ENCODE measurements around the gene VWA2.

Gene VWA2

DNA sequence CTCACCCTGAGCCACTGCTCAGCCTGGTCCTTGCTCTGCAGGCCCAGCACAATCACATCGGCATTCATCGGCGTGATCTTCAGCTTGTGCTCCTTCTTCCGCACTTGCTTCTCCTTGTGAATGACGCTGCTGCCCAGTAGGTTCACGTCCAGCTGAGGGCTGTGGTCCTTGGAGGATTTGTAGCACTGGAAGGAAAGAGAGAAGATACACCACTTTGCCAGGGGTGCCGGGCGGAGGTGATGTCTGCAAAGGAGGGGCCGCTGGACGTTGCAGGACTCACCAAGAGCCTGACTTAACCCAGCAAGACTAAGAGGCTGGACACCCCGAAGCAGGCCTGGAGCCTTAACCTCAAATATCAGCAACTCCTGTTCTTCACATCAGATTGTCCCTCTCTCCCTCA lies 74.8 kb downstream of the VWA2 start:
- H3K4me3 ChIP-seq (ENCODE audit: control insufficient read depth, low read depth, low read length): no peak overlapping the region
- no peak for DNase-seq (ENCODE audit: low read depth)
- TF ChIP-seq, protein P1, sequence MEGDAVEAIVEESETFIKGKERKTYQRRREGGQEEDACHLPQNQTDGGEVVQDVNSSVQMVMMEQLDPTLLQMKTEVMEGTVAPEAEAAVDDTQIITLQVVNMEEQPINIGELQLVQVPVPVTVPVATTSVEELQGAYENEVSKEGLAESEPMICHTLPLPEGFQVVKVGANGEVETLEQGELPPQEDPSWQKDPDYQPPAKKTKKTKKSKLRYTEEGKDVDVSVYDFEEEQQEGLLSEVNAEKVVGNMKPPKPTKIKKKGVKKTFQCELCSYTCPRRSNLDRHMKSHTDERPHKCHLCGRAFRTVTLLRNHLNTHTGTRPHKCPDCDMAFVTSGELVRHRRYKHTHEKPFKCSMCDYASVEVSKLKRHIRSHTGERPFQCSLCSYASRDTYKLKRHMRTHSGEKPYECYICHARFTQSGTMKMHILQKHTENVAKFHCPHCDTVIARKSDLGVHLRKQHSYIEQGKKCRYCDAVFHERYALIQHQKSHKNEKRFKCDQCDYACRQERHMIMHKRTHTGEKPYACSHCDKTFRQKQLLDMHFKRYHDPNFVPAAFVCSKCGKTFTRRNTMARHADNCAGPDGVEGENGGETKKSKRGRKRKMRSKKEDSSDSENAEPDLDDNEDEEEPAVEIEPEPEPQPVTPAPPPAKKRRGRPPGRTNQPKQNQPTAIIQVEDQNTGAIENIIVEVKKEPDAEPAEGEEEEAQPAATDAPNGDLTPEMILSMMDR (conservative IDR thresholded peaks at IDR 0.05; ENCODE audit: control insufficient read depth, insufficient read depth, low read depth, low read length): no peak

DNA sequence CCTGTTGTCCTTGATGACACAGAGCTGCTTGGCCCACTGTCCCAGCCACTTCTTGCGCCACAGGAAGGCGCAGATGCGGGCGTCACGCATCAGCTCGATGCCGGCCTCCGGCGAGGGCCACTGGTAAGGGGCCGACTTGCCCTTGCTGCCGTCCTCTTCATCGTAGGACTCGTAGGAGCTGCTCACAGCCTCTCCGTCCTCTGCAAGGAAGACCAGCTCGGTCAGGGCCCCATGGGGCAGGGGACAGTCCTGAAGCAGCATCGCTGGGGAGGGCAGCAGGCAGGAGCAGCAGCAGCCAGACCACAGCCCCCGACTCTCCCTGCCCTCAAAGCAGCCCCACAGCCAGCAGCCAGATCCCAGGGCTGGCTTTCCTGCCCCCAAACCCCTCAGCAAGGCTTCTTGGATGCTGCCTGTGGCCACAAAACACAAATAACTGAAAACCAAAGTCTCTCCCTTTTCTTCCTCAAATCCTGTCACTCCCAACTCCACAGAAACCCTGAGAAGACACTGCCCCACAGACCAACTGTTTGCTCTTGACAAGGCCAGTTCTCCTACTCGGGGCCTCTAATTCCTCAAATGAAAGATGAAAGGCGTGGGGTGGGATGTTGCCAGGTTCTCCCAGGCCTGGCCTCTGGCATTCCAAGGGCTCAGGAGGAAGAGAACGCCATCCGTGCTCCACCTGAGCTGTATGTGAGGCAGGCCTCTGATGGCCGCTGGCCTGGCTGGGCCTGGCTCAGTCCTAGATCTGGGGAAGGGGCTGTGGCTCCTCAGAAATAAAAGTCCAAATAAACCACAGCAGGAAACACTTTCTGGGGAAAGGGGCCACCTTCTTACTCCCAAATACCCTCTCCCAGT lies 76.7 kb downstream of the VWA2 start:
- TF ChIP-seq, protein P1 (conservative IDR thresholded peaks at IDR 0.05; ENCODE audit: control insufficient read depth, insufficient read depth, low read depth, low read length): no peak
- H3K4me3 ChIP-seq (ENCODE audit: control insufficient read depth, low read depth, low read length): no peak overlapping the region
- no peak for DNase-seq (ENCODE audit: low read depth)

DNA sequence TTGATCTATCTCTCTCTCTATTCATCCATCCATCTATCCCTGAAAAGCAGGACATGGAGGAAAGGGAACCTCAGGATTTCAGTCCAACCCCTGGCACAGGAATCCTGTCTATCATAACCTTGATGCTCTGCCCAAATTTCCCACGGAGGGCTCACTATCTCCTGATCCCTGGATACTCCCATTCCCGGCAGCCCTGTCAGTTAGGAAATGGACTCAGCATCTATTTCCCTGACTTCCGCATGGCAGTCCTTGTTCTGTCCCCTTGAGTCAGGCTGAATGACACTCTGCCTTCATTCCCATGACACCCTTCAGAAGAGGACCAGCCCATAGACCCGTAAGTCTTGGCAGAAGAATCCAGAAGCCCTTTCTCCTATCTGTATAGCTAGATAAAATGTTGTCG lies 77.7 kb downstream of the VWA2 start:
- no peak for DNase-seq (ENCODE audit: low read depth)
- H3K4me3 ChIP-seq (ENCODE audit: control insufficient read depth, low read depth, low read length): no peak overlapping the region
- TF ChIP-seq, protein P1 (conservative IDR thresholded peaks at IDR 0.05; ENCODE audit: control insufficient read depth, insufficient read depth, low read depth, low read length): no peak

DNA sequence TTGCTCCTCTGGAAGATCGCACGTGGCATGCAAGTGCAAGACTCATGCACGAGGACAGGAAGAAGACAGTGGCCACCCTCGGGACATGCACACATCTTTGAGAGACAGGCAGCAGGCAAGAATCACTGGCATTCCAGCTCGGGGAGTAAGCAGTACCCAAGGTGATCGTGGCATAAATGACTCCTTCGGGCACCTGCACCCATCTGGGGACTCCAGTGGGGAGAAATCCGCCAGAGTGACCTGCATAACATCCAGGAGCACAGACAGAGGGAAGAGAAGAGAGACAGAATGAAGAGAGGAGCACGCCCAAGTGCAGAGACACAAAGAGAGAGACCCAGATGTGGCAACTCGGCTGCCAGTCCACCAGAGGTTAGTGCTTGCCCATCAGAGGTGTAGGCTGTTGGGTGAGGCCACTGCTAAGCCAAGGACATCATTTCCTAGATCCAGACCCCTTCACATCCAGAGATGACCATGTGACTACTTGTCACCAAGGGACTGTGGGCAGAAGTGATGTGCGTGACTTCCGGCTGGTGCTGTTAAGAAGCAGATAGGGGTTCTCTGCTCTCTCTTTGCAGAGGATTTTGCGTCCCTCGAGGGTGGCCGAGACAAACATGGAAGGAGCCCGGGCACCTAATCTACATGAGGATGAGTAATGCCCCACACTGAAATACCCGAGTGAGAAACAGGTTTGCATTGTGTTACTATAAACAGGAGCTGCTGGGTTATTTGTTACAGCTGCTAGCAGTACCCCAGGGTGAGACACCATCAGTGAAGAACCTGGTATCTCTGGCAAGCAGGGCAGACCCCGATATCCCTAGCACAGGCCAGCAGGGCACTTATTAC lies 80.6 kb downstream of the VWA2 start:
- no peak overlapping the region for H3K4me3 ChIP-seq (ENCODE audit: control insufficient read depth, low read depth, low read length)
- TF ChIP-seq, protein P1 (conservative IDR thresholded peaks at IDR 0.05; ENCODE audit: control insufficient read depth, insufficient read depth, low read depth, low read length): no peak
- no peak for DNase-seq (ENCODE audit: low read depth)

DNA sequence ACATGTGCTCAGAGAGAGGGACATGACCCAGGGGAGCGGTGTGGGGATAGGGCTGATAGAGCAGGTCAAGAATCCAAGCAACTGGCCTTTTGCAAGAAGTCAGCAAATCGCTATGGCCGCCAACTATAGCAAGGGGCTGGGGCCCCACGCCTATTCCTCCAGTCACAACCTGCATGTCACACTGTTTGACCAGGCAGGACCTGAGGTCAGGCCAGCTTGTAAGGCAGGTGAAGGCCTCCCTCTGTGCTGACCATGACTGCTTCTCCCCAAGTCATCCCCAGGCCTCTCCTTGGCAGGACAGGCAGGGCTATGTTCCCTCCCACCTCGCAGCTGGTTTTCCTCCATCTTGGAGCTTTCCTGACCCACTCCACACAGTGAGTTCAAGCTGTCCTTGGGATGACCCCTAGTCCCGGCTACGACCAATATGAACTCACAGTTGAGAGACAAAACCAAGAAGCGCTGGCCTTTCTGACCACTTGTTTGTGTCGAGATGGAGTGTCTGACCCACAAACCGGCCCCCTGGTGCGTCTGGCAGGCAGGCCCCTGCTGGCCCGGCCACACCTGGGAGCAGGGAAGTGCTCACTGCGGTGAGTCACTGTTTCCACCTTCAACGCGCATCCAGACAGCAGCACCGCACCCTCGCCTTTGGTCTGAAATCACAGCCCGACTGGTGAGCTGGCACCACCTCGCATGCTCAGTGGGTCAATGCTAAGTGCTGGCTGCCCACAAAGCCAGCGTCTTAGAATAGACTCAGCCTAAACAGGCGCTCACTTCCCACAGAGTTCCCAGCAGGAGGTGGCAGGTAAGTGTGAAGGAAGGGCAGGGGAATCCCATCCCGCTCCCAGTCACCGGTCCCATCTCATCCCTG lies 81.4 kb downstream of the VWA2 start:
- TF ChIP-seq, protein P1 (conservative IDR thresholded peaks at IDR 0.05; ENCODE audit: control insufficient read depth, insufficient read depth, low read depth, low read length): no peak
- H3K4me3 ChIP-seq (ENCODE audit: control insufficient read depth, low read depth, low read length): no peak overlapping the region
- DNase-seq (ENCODE audit: low read depth): no peak

DNA sequence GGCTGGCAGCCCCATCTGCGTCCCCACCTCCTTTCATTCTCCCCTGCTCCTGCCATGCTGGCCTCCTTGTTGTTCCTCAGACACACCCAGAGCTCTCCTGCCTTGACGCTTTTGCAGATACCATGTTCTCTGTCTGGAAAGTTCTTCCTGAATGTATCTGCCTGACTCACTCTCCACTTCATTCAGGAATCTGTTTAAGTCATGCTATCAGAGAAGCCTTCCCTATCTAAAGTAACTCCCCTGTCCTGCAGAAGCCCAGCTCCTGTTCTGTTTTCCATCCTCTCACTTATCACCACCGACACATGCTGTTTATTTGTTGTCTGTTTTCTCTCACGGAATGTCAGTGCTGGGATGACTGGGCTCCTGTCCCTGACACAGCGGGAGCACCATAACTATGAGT lies 83.3 kb downstream of the VWA2 start:
- TF ChIP-seq, protein P1 (conservative IDR thresholded peaks at IDR 0.05; ENCODE audit: control insufficient read depth, insufficient read depth, low read depth, low read length): no peak

More for the DNA sequence above, 83.3 kb downstream of the VWA2 start:
- no peak overlapping the region for H3K4me3 ChIP-seq (ENCODE audit: control insufficient read depth, low read depth, low read length)
- DNase-seq (ENCODE audit: low read depth): no peak
